Liver (tissue), 9 donors: Measurements from ENCODE around the gene GORASP2. TPM values are rescaled to one million over a fixed set of nuclear protein-coding genes. Genes with fewer than 3 reads are reported as not detected.

ENCODE experiments used
- DNase-seq: peaks from one replicate; pipeline ENCODE4 v3.0.0-alpha.2; 2017; ENCODE audit warnings: low spot score
- H3K27ac ChIP-seq, 2 donors: one replicate each; pipeline ENCODE4 v1.7.0; 2013; ENCODE audit warnings: inconsistent platforms in 2 of 2, low read length in 2 of 2, control low read depth in 1 of 2, low read depth in 1 of 2, mild to moderate bottlenecking in 1 of 2
- H3K27me3 ChIP-seq, 4 donors: one replicate each; pipeline versions ENCODE4 v1.6.1 to v1.7.0; 2013; ENCODE audit warnings: low read length in 3 of 4, inconsistent platforms in 1 of 4, mild to moderate bottlenecking in 1 of 4, moderate library complexity in 1 of 4; ENCODE audit not compliant: control insufficient read depth in 4 of 4, insufficient read depth in 4 of 4
- H3K36me3 ChIP-seq, 4 donors: one replicate each; pipeline versions ENCODE4 v1.6.1 to v1.7.0; 2013; ENCODE audit warnings: low read length in 3 of 4, mild to moderate bottlenecking in 3 of 4, low read depth in 1 of 4, moderate library complexity in 1 of 4; ENCODE audit not compliant: control insufficient read depth in 4 of 4, insufficient read depth in 3 of 4
- H3K4me1 ChIP-seq, 4 donors: one replicate each; pipeline versions ENCODE4 v1.6.1 to v1.7.0; 2013; ENCODE audit warnings: low read length in 3 of 4, mild to moderate bottlenecking in 3 of 4, moderate library complexity in 1 of 4; ENCODE audit not compliant: control insufficient read depth in 4 of 4, insufficient read depth in 4 of 4
- H3K4me3 ChIP-seq, 3 donors: one replicate each; pipeline versions ENCODE4 v1.6.1 to v1.7.0; 2013; ENCODE audit warnings: low read length in 3 of 3, control low read depth in 1 of 3, low read depth in 1 of 3, mild to moderate bottlenecking in 1 of 3
- H3K9ac ChIP-seq, 2 donors: one replicate each; pipeline ENCODE4 v1.7.0; 2013; ENCODE audit warnings: low read length in 2 of 2, mild to moderate bottlenecking in 2 of 2, moderate library complexity in 2 of 2, control low read depth in 1 of 2, low read depth in 1 of 2
- H3K9me3 ChIP-seq, 4 donors: one replicate each; pipeline versions ENCODE4 v1.6.1 to v1.7.0; 2013; ENCODE audit warnings: low read length in 3 of 4; ENCODE audit not compliant: control insufficient read depth in 4 of 4
- EGR1 ChIP-seq, 2 donors: IDR thresholded peaks; 2 replicates each; pipeline ENCODE4 v1.6.1; 2016 to 2018; ENCODE audit warnings: antibody characterized with exemption in 2 of 2, low read depth in 2 of 2
- FOXA1 ChIP-seq: IDR thresholded peaks from 2 replicates; pipeline ENCODE4 v1.6.1; 2016; ENCODE audit warnings: antibody characterized with exemption
- FOXA2 ChIP-seq: IDR thresholded peaks from 2 replicates; pipeline ENCODE4 v1.6.1; 2016; ENCODE audit warnings: antibody characterized with exemption
- GABPA ChIP-seq, 2 donors: IDR thresholded peaks in 1 of 2; conservative IDR thresholded peaks in 1 of 2; 2 replicates each; pipeline ENCODE4 v1.6.1; 2016; ENCODE audit warnings: antibody characterized with exemption in 2 of 2, mild to moderate bottlenecking in 1 of 2, moderate library complexity in 1 of 2
- HNF4A ChIP-seq, 2 donors: conservative IDR thresholded peaks; 2 replicates each; pipeline ENCODE4 v1.6.1; 2016; ENCODE audit warnings: antibody characterized with exemption in 2 of 2, mild to moderate bottlenecking in 2 of 2
- HNF4G ChIP-seq: IDR thresholded peaks from 2 replicates; pipeline ENCODE4 v1.6.1; 2016; ENCODE audit warnings: antibody characterized with exemption
- JUND ChIP-seq, 2 donors: IDR thresholded peaks; 2 replicates each; pipeline ENCODE4 v1.6.1; 2016; ENCODE audit warnings: antibody characterized with exemption in 2 of 2
- NR2F2 ChIP-seq: IDR thresholded peaks from 2 replicates; pipeline ENCODE4 v1.6.1; 2016; ENCODE audit warnings: antibody characterized with exemption
- RAD21 ChIP-seq, 2 donors: IDR thresholded peaks; 2 replicates each; pipeline ENCODE4 v1.6.1; 2016; ENCODE audit warnings: antibody characterized with exemption in 2 of 2, mild to moderate bottlenecking in 2 of 2
- REST ChIP-seq: IDR thresholded peaks from 2 replicates; pipeline ENCODE4 v1.6.1; 2016; ENCODE audit warnings: antibody characterized with exemption, mild to moderate bottlenecking
- RXRA ChIP-seq, 2 donors: IDR thresholded peaks; 2 replicates each; pipeline ENCODE4 v1.6.1; 2017 to 2018; ENCODE audit warnings: antibody characterized with exemption in 2 of 2, mild to moderate bottlenecking in 1 of 2
- SP1 ChIP-seq: IDR thresholded peaks from 2 replicates; pipeline ENCODE4 v1.6.1; 2018; ENCODE audit warnings: antibody characterized with exemption, mild to moderate bottlenecking
- TAF1 ChIP-seq: conservative IDR thresholded peaks from 2 replicates; pipeline ENCODE4 v1.6.1; 2016; ENCODE audit warnings: antibody characterized with exemption, mild to moderate bottlenecking
- YY1 ChIP-seq: IDR thresholded peaks from 2 replicates; pipeline ENCODE4 v1.6.1; 2016; ENCODE audit warnings: antibody characterized with exemption, mild to moderate bottlenecking
- ZBTB33 ChIP-seq: IDR thresholded peaks from 2 replicates; pipeline ENCODE4 v1.6.1; 2016; ENCODE audit warnings: antibody characterized with exemption
- WGBS: extraction: QIAGEN DNeasy Blood & Tissue Kit; methylation state at CpG from one replicate; pipeline ENCODE4 v1.1.7; 2013; 5-methylcytosine and 5-hydroxymethylcytosine counted together
- polyA plus RNA-seq, 2 donors: library from polyadenylated mRNA; stranded (reverse) in 1 of 2; unstranded in 1 of 2; fragments of 200-250 nt in 1 of 2; fragments of >200 nt in 1 of 2; fragmentation: Nextera tagmentation in 1 of 2; extraction: Ambion mirVana in 1 of 2; gene quantifications; one replicate each; pipeline versions ENCODE4 v1.2.1 to v1.2.3, GENCODE V29; 2013 to 2015
- total RNA-seq, 2 donors: library from RNA; depleted of rRNA; stranded (reverse); fragments of >200 nt; gene quantifications; one replicate each; pipeline ENCODE4 v1.2.3, GENCODE V29; 2014
- TF ChIP-seq, protein P1 (sequence below): fragments of 150-350 bp; IDR thresholded peaks from 2 replicates; pipeline ENCODE4 v1.5.1; 2017; ENCODE audit warnings: improper control_type of control experiment, low read depth, low read length; ENCODE audit not compliant: missing input control
- TF ChIP-seq, protein P2 (sequence below): IDR thresholded peaks from 2 replicates; pipeline ENCODE4 v1.6.1; 2016; ENCODE audit warnings: antibody characterized with exemption
- TF ChIP-seq, protein P3 (sequence below): IDR thresholded peaks from 2 replicates; pipeline ENCODE4 v1.6.1; 2016; ENCODE audit warnings: antibody characterized with exemption
- donor health status: healthy.
- donor health status: healthy.
- donor health status: healthy.
- donor health status: healthy.
- donor health status: healthy.

The GORASP2 gene
- total RNA-seq (10 to 100 TPM; 12.5 to 31.6 TPM), polyA plus RNA-seq (10 to 100 TPM; 28.2 to 40.1 TPM)

- H3K27me3 ChIP-seq: no peaks in the 10 kb centered on the region
- peaks cover 3 to 35% (median 22%) of the 10 kb centered on the region in 4 donors for H3K4me1 ChIP-seq
- under 1% methylated on average over 95 of the region's 95 CpGs for WGBS
- H3K4me3 ChIP-seq: peak within 1 kb of the TSS; percentile 80 to 98 (median 87)
- TF ChIP-seq, protein P1, sequence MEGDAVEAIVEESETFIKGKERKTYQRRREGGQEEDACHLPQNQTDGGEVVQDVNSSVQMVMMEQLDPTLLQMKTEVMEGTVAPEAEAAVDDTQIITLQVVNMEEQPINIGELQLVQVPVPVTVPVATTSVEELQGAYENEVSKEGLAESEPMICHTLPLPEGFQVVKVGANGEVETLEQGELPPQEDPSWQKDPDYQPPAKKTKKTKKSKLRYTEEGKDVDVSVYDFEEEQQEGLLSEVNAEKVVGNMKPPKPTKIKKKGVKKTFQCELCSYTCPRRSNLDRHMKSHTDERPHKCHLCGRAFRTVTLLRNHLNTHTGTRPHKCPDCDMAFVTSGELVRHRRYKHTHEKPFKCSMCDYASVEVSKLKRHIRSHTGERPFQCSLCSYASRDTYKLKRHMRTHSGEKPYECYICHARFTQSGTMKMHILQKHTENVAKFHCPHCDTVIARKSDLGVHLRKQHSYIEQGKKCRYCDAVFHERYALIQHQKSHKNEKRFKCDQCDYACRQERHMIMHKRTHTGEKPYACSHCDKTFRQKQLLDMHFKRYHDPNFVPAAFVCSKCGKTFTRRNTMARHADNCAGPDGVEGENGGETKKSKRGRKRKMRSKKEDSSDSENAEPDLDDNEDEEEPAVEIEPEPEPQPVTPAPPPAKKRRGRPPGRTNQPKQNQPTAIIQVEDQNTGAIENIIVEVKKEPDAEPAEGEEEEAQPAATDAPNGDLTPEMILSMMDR: peak; percentile 87
- peak; percentile 84 for TF ChIP-seq SP1
- peak; percentile 99 for TF ChIP-seq ZBTB33
- peak; percentile 28 to 30 for TF ChIP-seq HNF4A (conservative IDR thresholded peaks at IDR 0.05)
- peak; percentile 84 to 88 for TF ChIP-seq RAD21 (IDR thresholded peaks at IDR 0.05)
- no peak for TF ChIP-seq EGR1 (IDR thresholded peaks at IDR 0.05; ENCODE audit: low read depth in 2 of 2)
- no peak for TF ChIP-seq HNF4G
- TF ChIP-seq YY1: peak; percentile 89
- peak; percentile 63 for TF ChIP-seq TAF1
- TF ChIP-seq, protein P2, sequence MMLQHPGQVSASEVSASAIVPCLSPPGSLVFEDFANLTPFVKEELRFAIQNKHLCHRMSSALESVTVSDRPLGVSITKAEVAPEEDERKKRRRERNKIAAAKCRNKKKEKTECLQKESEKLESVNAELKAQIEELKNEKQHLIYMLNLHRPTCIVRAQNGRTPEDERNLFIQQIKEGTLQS: no peak
- TF ChIP-seq FOXA2: no peak
- TF ChIP-seq GABPA (IDR thresholded peaks at IDR 0.05 in 1 of 2, conservative IDR thresholded peaks at IDR 0.05 in 1 of 2): peak in 1 of 2 donors; percentile 74
- TF ChIP-seq FOXA1: peak; percentile 70
- peak; percentile 43 to 50 for TF ChIP-seq RXRA (IDR thresholded peaks at IDR 0.05)
- peak; percentile 73 for TF ChIP-seq REST
- peak in 1 of 2 donors; percentile 49 for TF ChIP-seq JUND (IDR thresholded peaks at IDR 0.05)
- no peak for TF ChIP-seq NR2F2
- TF ChIP-seq, protein P3, sequence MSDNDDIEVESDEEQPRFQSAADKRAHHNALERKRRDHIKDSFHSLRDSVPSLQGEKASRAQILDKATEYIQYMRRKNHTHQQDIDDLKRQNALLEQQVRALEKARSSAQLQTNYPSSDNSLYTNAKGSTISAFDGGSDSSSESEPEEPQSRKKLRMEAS: peak; percentile 86
- peak; percentile 93 for DNase-seq
- peak within 1 kb of the TSS; percentile 79 to 93 for H3K27ac ChIP-seq
- peak within 1 kb of the TSS; percentile 82 to 91 for H3K9ac ChIP-seq
- H3K9me3 ChIP-seq: peaks cover 0 to under 1% (median under 1%) of the 10 kb centered on the region in 4 donors
- H3K36me3 ChIP-seq: no peaks in the 10 kb centered on the region
Observed at GRCh38 chr2:170928824-170929685, at the start of gene GORASP2. GORASP2 (plus strand) TSS chr2:170929253; CDS start chr2:170929341, 88 bp downstream.
